A549 (cell line): ENCODE data around the gene OSBPL9. TPM values are rescaled to one million over a fixed set of nuclear protein-coding genes. Genes with fewer than 3 reads are reported as not detected.

Source experiments
- ATAC-seq, 2 experiments: fragments of 200-7000 bp in 1 of 2; fragments of >200 bp in 1 of 2; cut with Nextera tagmentation in 1 of 2; cut with Tn5 transposase in 1 of 2; 3 replicates each; pipeline versions ENCODE4 v1.8.0 to v1.9.1; 2018 to 2020; ENCODE audit warnings: mild to moderate bottlenecking in 1 of 2, moderate library complexity in 1 of 2
- CTCF ChIA-PET: fragments of 300-600 bp; sonication (Branson Sonifier 250); formaldehyde crosslinking; extraction: SDS; loops from one replicate; lab custom pipeline; 2021; ENCODE audit warnings: antibody characterized with exemption, inconsistent platforms; lab: Yijun Ruan, JAX
- POLR2A ChIA-PET: fragments of 350-600 bp; formaldehyde crosslinking; extraction: SDS; loops from one replicate; lab custom pipeline; 2021; ENCODE audit warnings: antibody characterized with exemption, inconsistent platforms; lab: Yijun Ruan, JAX
- DNase-seq, 2 experiments: peaks; one replicate each; pipeline versions ENCODE4 v3.0.0 to v3.0.0-alpha.2; 2011 to 2016; ENCODE audit warnings: low read depth in 1 of 2, low spot score in 1 of 2
- FAIRE-seq: peaks from 2 replicates; lab custom pipeline; 2011; peaks lifted over from hg19 to GRCh38; lab: Jason Lieb, UNC
- H3K27ac ChIP-seq, 2 experiments: fragments of >200 bp; sonication (Bioruptor Twin); formaldehyde crosslinking; 3 replicates each; pipeline ENCODE4 v1.5.1; 2016 to 2017
- H3K4me1 ChIP-seq: fragments of >200 bp; sonication (Bioruptor Twin); formaldehyde crosslinking; 3 replicates; pipeline ENCODE4 v1.6.1; 2016
- H3K4me2 ChIP-seq: fragments of >200 bp; sonication (Bioruptor Twin); formaldehyde crosslinking; 3 replicates; pipeline ENCODE4 v1.6.1; 2016
- H3K4me3 ChIP-seq: fragments of >200 bp; sonication (Bioruptor Twin); formaldehyde crosslinking; 3 replicates; pipeline ENCODE4 v1.5.1; 2016
- H3K9me3 ChIP-seq: fragments of >200 bp; sonication (Bioruptor Twin); formaldehyde crosslinking; 3 replicates; pipeline ENCODE4 v1.6.1; 2016
- ATOH8 ChIP-seq: fragments of 250-450 bp; sonication (Bioruptor Pico); IDR thresholded peaks from 2 replicates; pipeline ENCODE4 v1.5.0; 2020; ENCODE audit warnings: low read depth, mild to moderate bottlenecking, moderate library complexity
- BCL3 ChIP-seq: fragments of >200 bp; sonication (Bioruptor Twin); formaldehyde crosslinking; IDR thresholded peaks from 3 replicates; pipeline ENCODE4 v1.6.1; 2016
- CHD2 ChIP-seq: fragments of 150-350 bp; IDR thresholded peaks from 2 replicates; pipeline ENCODE4 v1.6.1; 2014; ENCODE audit warnings: low read length; ENCODE audit not compliant: partially characterized antibody
- CHD4 ChIP-seq: fragments of 200-600 bp; sonication (generic); IDR thresholded peaks from 2 replicates; pipeline ENCODE4 v1.6.1; 2016; ENCODE audit warnings: antibody characterized with exemption, mild to moderate bottlenecking, borderline replicate concordance
- EP300 ChIP-seq, 2 experiments: fragments of >200 bp; sonication (Bioruptor Twin); formaldehyde crosslinking; IDR thresholded peaks; 2 replicates in 1 of 2; 3 replicates in 1 of 2; pipeline ENCODE4 v1.6.1; 2016 to 2017
- FOSB ChIP-seq: fragments of 250-450 bp; sonication (Bioruptor Pico); IDR thresholded peaks from 2 replicates; pipeline ENCODE4 v1.5.0; 2020; ENCODE audit warnings: mild to moderate bottlenecking, moderate library complexity
- KDM1A ChIP-seq: fragments of 200-600 bp; sonication (generic); IDR thresholded peaks from 2 replicates; pipeline ENCODE4 v1.6.1; 2016; ENCODE audit warnings: low read depth, mild to moderate bottlenecking
- MAFK ChIP-seq: fragments of 450-650 bp; IDR thresholded peaks from 2 replicates; pipeline ENCODE4 v1.6.1; 2014; ENCODE audit not compliant: partially characterized antibody
- MAZ ChIP-seq: fragments of 150-350 bp; IDR thresholded peaks from 2 replicates; pipeline ENCODE4 v1.6.1; 2014; ENCODE audit warnings: antibody characterized with exemption, low read depth, low read length, borderline replicate concordance
- POLR2A ChIP-seq: IDR thresholded peaks from 2 replicates; pipeline ENCODE4 v1.6.1; 2012; ENCODE audit warnings: mild to moderate bottlenecking, low read length
- RCOR1 ChIP-seq: fragments of 150-350 bp; IDR thresholded peaks from 2 replicates; pipeline ENCODE4 v1.6.1; 2014; ENCODE audit warnings: antibody characterized with exemption, low read length, low read depth
- RFX5 ChIP-seq: fragments of 450-650 bp; IDR thresholded peaks from 2 replicates; pipeline ENCODE4 v1.7.1; 2014; ENCODE audit warnings: antibody characterized with exemption, mild to moderate bottlenecking, moderate library complexity
- RNF2 ChIP-seq: fragments of 200-600 bp; sonication (generic); IDR thresholded peaks from 2 replicates; pipeline ENCODE4 v1.6.1; 2016; ENCODE audit warnings: low read depth, mild to moderate bottlenecking, antibody characterized with exemption, moderate library complexity, borderline replicate concordance
- SMC3 ChIP-seq: fragments of >200 bp; sonication (Bioruptor Twin); formaldehyde crosslinking; IDR thresholded peaks from 3 replicates; pipeline ENCODE4 v1.6.1; 2018; ENCODE audit warnings: inconsistent platforms
- SREBF2 ChIP-seq: fragments of 450-650 bp; IDR thresholded peaks from 2 replicates; pipeline ENCODE4 v1.6.1; 2014; ENCODE audit warnings: mild to moderate bottlenecking, moderate library complexity
- TFCP2L1 ChIP-seq: fragments of 250-450 bp; sonication (Bioruptor Pico); IDR thresholded peaks from 2 replicates; pipeline ENCODE4 v1.5.0; 2021; ENCODE audit warnings: mild to moderate bottlenecking
- ZC3H11A ChIP-seq: fragments of 450-650 bp; IDR thresholded peaks from 2 replicates; pipeline ENCODE4 v1.6.1; 2014; ENCODE audit warnings: antibody characterized with exemption, mild to moderate bottlenecking
- ZFP36 ChIP-seq: fragments of 450-650 bp; IDR thresholded peaks from 2 replicates; pipeline ENCODE4 v1.6.1; 2014; ENCODE audit warnings: borderline replicate concordance; ENCODE audit not compliant: partially characterized antibody
- ZSCAN20 ChIP-seq: fragments of 250-450 bp; sonication (Bioruptor Pico); IDR thresholded peaks from 2 replicates; pipeline ENCODE4 v1.8.0; 2022; ENCODE audit warnings: mild to moderate bottlenecking, moderate library complexity
- WGBS: methylation state at CpG from one replicate; pipeline ENCODE4 v1.1.6; 2017; ENCODE audit errors: missing lambda C conversion rate; 5-methylcytosine and 5-hydroxymethylcytosine counted together
- polyA plus RNA-seq, 4 experiments: library from polyadenylated mRNA; depleted of rRNA in 3 of 4; stranded (reverse); fragments of >200 nt; fragmentation: RNase III in 1 of 4; extraction: RNeasy Plus Mini Kit Qiagen cat#74134 plus additional on column Dnase treatment in 1 of 4; gene quantifications; 2 replicates in 3 of 4; 3 replicates in 1 of 4; pipeline ENCODE4 v1.2.3, GENCODE V29; 2011 to 2017
- TF ChIP-seq, protein P1 (sequence below): fragments of >200 bp; sonication (Bioruptor Twin); formaldehyde crosslinking; IDR thresholded peaks from 3 replicates; pipeline ENCODE4 v1.5.1; 2016
- TF ChIP-seq, protein P2 (sequence below): IDR thresholded peaks from 2 replicates; pipeline ENCODE4 v1.6.1; 2012; ENCODE audit warnings: low read depth, borderline replicate concordance
- TF ChIP-seq, protein P3 (sequence below): fragments of 150-350 bp; IDR thresholded peaks from 2 replicates; pipeline ENCODE4 v1.6.1; 2014; ENCODE audit warnings: low read depth, mild to moderate bottlenecking, low read length

The OSBPL9 gene
- polyA plus RNA-seq, 2 of the 4 experiments (the other 2 are of a cell fraction): 52.6 to 93.7 TPM

- H3K27ac ChIP-seq: no peak overlapping the region
- TF ChIP-seq ATOH8 (CRISPR knock-in tag): no peak
- no peak for TF ChIP-seq ZFP36
- TF ChIP-seq, protein P1, sequence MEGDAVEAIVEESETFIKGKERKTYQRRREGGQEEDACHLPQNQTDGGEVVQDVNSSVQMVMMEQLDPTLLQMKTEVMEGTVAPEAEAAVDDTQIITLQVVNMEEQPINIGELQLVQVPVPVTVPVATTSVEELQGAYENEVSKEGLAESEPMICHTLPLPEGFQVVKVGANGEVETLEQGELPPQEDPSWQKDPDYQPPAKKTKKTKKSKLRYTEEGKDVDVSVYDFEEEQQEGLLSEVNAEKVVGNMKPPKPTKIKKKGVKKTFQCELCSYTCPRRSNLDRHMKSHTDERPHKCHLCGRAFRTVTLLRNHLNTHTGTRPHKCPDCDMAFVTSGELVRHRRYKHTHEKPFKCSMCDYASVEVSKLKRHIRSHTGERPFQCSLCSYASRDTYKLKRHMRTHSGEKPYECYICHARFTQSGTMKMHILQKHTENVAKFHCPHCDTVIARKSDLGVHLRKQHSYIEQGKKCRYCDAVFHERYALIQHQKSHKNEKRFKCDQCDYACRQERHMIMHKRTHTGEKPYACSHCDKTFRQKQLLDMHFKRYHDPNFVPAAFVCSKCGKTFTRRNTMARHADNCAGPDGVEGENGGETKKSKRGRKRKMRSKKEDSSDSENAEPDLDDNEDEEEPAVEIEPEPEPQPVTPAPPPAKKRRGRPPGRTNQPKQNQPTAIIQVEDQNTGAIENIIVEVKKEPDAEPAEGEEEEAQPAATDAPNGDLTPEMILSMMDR: no peak
- TF ChIP-seq POLR2A: no peak
- TF ChIP-seq EP300 (IDR thresholded peaks at IDR 0.05): no peak
- TF ChIP-seq TFCP2L1 (CRISPR knock-in tag): no peak
- WGBS: 66% methylated on average over 4 of the region's 4 CpGs
- H3K4me3 ChIP-seq: no peak overlapping the region
- DNase-seq (no peak), ATAC-seq (peak in 1 of 2 experiments; percentile 30; a peak in 1 of 6 replicates), FAIRE-seq (no peak)
- H3K9me3 ChIP-seq: no peaks in the 10 kb centered on the region
- CTCF ChIA-PET: interaction anchor here (0.8 kb wide), 1 partner anchor 9 kb away, joined by 3 read pairs; no protein-coding TSS in a partner anchor
- POLR2A ChIA-PET: no interaction called here
- H3K4me1 ChIP-seq: peaks cover 17% of the 10 kb centered on the region; the same call in 2 of the 3 replicates
- H3K4me2 ChIP-seq: no peak overlapping the region
Observed at GRCh38 chr1:51610637-51611036, 6.3 kb upstream of the OSBPL9 start.

- peak overlapping the region; percentile 11; the same call in 1 of the 3 replicates for H3K4me2 ChIP-seq
- FAIRE-seq (no peak), DNase-seq (no peak), ATAC-seq (no peak)
- WGBS: 2% methylated on average over 2 of the region's 2 CpGs
- H3K4me1 ChIP-seq: peaks cover 17% of the 10 kb centered on the region; the same call in 2 of the 3 replicates
- no peak overlapping the region for H3K27ac ChIP-seq
- TF ChIP-seq EP300 (IDR thresholded peaks at IDR 0.05) (no peak), MAZ (no peak), ZC3H11A (no peak), CHD2 (no peak), RNF2 (no peak), CHD4 (no peak), RFX5 (no peak), SREBF2 (no peak), POLR2A (no peak), BCL3 (no peak), MAFK (no peak), ZFP36 (no peak), FOSB (CRISPR knock-in tag) (no peak), KDM1A (no peak), ZSCAN20 (CRISPR knock-in tag) (no peak), SMC3 (no peak), RCOR1 (no peak)
- TF ChIP-seq, protein P2, sequence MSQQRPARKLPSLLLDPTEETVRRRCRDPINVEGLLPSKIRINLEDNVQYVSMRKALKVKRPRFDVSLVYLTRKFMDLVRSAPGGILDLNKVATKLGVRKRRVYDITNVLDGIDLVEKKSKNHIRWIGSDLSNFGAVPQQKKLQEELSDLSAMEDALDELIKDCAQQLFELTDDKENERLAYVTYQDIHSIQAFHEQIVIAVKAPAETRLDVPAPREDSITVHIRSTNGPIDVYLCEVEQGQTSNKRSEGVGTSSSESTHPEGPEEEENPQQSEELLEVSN: no peak
- TF ChIP-seq, protein P3, sequence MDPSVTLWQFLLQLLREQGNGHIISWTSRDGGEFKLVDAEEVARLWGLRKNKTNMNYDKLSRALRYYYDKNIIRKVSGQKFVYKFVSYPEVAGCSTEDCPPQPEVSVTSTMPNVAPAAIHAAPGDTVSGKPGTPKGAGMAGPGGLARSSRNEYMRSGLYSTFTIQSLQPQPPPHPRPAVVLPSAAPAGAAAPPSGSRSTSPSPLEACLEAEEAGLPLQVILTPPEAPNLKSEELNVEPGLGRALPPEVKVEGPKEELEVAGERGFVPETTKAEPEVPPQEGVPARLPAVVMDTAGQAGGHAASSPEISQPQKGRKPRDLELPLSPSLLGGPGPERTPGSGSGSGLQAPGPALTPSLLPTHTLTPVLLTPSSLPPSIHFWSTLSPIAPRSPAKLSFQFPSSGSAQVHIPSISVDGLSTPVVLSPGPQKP: no peak
- ChIA-PET POLR2A (no interaction called here), CTCF (interaction anchor here (0.6 to 1.1 kb wide), 3 partner anchors 16 to 933 kb away, joined by 3 to 4 read pairs (median 4); no protein-coding TSS in a partner anchor)
- no peak overlapping the region for H3K4me3 ChIP-seq
- H3K9me3 ChIP-seq: no peaks in the 10 kb centered on the region
Observed at GRCh38 chr1:51612447-51612961, 4.4 kb upstream of the OSBPL9 start.
